NCI-H82 treated with DMSO at 0.1 percent for 48 hours (cell line): Measurements from ENCODE around the gene EEFSEC.

ENCODE experiments used
- DNase-seq: peaks from one replicate; lab custom pipeline; 2025; ENCODE audit not compliant: unreplicated experiment; lab: John Stamatoyannopoulos, UW

EEFSEC gene

GRCh38 chr3:128421966-128422365 lies 268.7 kb downstream of the EEFSEC start:
- DNase-seq = no peak

DNA sequence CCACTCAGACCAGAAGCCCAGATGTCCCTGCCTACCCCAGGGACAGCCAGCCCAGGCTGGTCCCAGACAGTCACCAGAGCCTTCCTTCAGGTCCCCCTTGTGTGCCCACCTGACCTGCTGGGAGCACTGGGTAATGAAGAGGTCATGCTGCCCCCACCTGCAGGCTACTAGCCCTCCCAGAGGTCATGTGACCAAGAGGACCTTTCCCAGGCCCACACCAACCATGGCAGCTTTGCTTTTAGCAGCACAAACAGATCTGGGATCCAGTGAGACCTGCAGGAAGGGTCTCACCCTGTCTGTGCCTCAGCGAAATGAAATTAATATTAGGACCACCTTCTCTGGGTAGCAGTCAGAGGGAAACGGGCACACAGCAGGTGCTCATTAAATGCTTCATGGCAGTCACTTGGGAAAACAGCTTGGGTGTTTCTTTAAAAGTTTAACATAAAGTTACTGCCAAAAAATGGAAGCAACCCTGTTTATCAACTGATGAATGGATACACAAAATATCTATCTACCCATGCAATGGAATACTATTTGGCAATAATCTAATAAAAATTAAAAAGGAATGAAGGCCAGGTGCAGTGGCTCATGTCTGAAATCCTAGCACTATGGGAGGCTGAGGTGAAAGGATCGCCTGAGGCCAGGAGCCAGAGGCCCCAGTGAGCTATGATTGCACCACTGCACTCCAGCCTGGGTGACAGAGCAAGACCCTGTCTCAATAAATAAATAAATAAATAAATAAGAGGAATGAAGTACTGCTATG lies 269.7 kb downstream of the EEFSEC start:
- DNase-seq = no peak

DNA sequence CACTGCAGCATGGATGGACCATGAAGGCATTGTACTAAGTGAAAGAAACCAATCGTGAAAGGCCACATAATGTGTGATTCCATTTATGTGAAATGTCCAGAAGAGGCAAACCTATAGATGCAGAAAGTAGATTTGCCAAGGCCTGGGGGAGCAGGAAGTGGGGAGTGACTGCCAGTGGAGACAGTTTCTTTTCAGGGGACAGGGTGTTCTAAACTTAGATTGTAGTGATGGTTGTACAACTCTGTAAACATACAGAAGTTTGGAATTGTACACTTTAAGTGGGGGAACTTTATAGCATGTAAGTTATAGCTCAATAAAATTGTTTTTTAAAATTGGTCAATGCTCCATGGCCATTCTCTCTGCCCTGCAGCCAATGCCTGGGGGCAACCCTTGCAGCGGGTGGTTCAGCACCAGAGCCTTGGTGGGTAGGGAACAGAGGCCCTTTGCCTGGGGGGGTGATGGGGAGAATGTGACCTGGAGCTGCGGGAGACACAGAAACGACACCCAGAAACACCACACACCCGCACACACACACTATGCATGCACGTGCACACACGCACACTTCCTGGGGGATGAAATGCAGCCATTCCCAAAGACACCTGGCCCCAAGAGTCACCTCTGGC lies 270.4 kb downstream of the EEFSEC start:
- DNase-seq = no peak

GRCh38 chr3:128424508-128425069 lies 271.3 kb downstream of the EEFSEC start:
- DNase-seq = no peak

GRCh38 chr3:128425142-128425845 lies 272.0 kb downstream of the EEFSEC start:
- DNase-seq = no peak

DNA sequence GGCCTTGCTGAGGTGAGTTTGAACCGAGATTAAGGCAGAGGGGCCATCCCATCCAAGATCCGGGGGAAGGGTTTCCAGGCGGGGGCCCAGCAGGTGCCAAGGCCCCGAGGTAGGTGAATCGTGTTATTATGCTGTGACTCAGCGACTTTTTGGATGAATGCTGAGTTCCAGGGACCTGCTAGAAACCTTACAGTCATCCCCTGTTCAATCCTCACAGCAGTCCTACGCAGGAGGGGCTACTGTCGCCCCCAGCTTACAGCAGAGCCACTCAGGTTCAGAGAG lies 272.5 kb downstream of the EEFSEC start:
- DNase-seq = no peak

GRCh38 chr3:128426128-128426921 lies 273.0 kb downstream of the EEFSEC start:
- DNase-seq = no peak

DNA sequence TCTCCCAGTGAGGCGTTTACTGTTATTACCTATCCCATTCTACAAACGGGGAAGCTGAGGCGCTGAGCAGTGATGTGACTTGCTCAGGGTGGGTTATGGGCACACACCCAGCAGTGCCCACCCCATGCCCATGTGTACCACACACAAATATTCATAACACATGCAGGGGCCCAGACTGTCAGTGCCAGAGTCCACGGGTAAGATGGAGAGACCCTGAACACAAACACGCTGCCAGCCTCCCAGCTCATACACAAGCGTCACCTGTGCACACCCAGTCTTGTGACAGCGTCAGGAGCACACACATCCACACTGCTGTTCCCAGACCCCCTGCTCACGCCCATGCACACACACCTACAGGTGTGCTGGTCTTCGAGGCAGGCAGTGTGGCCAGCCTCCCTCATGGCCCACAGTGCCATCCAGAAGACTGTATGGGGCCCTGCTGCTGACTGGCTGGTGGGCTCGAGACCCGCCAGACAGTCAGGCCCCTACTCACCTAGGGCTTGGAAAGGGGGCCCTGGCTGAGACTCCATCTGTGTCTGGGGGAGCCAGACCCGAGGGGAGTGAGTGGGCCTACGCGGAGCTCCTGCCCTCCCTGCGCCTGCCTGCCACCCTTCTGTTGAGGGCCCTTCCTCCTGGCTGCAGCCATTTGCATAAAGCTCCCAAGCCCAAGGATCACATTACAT lies 274.0 kb downstream of the EEFSEC start:
- no peak for DNase-seq

- DNase-seq = no peak
Measured at GRCh38 chr3:128427872-128428822, 274.9 kb downstream of the EEFSEC start.

DNA sequence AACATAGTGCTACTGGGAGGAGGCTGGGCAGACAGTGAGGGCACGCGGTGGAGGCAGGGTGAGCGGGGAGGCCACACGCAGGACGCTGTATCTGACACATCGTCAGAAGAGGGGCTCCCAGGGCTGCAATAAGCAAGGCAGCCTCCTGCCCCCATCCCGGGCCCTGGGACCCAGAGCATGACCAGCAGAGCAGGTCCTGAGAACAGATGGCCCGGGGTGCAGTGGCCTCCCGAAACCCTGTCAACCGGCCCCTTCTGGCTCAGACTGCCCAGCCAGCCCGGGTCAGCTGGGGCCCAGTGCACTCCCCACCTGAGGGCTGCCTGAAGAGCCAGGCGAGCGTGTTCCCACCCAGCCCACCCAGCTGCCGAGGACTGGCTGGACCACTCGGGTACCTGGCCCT lies 276.0 kb downstream of the EEFSEC start:
- DNase-seq = no peak

DNA sequence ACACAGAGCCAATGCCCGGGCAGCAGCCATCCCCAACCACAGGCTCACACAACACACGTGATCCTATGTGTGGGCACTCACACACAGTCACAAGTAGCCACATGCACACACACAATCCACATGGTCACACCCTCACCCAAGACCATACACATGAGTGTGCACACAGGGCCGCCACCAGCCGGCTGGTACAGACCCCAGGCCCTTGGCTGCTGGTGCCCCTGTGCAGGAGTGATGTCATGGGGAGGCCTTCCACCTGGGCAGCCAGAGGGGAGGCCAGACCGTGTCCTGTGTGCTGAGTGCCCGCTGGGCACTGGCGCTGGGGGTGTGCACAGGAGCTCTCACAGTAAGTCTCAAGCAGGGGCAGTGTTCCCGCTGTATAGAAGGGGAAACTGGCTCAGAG lies 276.5 kb downstream of the EEFSEC start:
- no peak for DNase-seq

GRCh38 chr3:128430301-128430700 lies 277.0 kb downstream of the EEFSEC start:
- DNase-seq = no peak

DNA sequence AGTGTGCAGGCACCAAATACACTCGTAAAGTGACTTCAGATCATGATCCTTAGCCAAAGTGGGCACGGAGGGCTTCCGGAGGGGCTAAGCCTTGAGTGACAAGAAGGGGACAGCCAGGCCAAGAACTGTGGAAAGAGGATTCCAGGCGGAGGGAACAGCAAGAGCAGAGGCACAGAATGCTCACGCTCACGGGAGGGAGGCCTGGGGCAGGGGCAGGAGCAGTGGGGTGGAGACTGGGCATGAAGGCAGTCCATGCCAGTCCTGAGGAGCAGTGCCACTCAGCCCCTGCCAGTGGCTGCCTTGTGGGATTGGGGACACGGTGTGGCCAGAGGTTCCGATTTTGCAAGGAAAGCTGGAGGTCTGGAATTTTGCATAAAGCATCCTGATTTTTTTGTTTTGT lies 277.4 kb downstream of the EEFSEC start:
- DNase-seq = no peak

DNA sequence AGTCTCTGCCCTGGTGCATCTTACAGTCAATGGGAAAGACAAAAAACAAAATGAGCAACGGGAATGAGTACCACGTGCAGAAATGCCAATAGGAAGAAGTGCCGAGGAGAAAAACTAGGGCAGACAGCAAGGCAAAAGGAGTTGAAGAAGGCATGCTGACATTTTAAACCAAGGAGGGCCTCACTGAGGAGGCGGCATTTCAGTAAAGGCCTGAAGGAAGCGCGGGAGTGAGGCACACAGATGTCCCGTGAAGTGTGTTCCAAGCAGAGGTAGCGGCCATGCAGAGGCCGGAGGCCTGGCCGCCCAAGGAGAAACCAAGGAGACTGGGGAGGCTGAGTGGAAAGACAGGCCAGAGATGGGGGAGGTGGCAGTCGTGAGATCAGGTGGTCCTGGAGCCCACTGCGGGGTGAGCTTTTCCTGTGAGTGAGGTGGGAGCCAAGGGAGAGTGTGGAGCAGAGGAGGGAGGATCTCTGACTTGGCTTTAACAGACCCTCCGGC lies 278.6 kb downstream of the EEFSEC start:
- DNase-seq = no peak

- no peak for DNase-seq
Measured at GRCh38 chr3:128432301-128432970, 279.2 kb downstream of the EEFSEC start.

DNA sequence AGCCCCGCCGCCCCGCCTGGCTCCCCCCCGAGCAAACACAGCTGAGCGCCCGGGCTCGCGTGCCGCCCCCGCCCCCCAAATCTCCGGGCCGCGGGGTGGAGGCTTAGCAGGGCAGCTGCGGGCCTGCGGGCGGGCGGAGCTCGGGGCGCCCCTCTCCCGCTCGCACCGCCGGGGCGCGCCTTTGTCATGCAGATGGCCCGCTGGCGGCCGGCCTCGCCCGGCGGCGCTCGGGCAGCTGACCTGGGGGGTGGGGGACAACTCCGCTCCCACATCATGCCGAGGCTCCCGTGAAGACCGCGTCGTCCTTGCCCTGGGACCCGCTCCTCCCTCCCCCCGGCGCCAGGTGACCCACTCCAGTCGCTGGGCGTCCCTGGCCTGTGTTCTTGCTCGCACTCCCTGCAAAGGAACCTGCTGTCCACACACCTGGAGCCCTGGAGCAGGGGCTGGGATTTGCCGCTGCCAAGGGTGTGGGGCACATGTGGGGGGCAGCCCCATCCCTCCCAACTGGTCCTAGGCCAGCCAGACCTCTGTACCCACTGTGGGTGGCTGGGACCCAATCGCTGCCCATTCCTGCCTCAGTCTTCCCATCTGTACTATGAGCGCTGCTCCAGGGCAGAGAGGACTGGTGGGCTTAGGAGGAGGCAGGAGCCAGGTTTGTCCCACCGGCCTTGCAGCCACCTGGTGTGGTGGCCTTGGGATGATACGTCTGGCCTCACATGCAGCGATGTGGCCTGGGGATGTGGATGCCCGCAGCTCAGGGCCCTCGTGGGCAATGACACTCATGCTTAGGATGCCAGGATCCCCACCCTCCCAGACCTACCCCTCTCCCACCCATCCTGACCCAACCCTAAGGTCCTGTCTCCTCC lies 279.9 kb downstream of the EEFSEC start:
- no peak for DNase-seq

DNA sequence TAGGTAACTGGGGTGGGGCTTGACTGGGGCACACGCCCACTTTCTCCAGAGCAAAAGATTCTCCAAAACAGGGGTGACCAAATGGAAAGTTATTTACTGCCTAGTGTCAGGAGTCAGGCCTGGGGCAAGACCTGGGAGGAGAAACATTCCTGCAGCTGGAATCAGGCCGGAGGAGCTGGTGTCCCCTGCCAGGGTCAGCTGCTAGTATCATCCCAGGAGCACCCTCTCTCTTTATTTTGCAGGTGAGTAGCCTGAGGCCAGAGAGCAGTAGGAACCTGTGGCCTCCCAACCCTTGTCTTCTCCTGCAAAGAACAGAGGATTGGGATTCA lies 280.5 kb downstream of the EEFSEC start:
- DNase-seq = no peak

GRCh38 chr3:128434524-128434923 lies 281.2 kb downstream of the EEFSEC start:
- DNase-seq = no peak
